Heart right ventricle (tissue), 16 donors: ENCODE results near the gene SCAMP2. TPM values are rescaled to one million over a fixed set of nuclear protein-coding genes. Genes with fewer than 3 reads are reported as not detected.

Experiments used
- ATAC-seq, 8 donors: fragments of 200-7000 bp; cut with Tn5 transposase; one replicate each; pipeline ENCODE4 v1.9.1; 2020; ENCODE audit warnings: mild to moderate bottlenecking in 8 of 8, moderate library complexity in 8 of 8, moderate number of reproducible peaks in 1 of 8
- DNase-seq, 2 donors: peaks; one replicate each; pipeline ENCODE4 v3.0.0-alpha.2; 2020
- H3K27ac ChIP-seq, 10 donors: fragments of 200-600 bp; sonication (generic) in 2 of 10; one replicate each; pipeline versions ENCODE4 v1.5.0 to v1.8.0; 2020 to 2022; ENCODE audit warnings: mild to moderate bottlenecking in 3 of 10
- H3K27me3 ChIP-seq, 7 donors: fragments of 200-600 bp; one replicate each; pipeline ENCODE4 v1.8.0; 2021 to 2022; ENCODE audit warnings: mild to moderate bottlenecking in 2 of 7
- H3K36me3 ChIP-seq, 9 donors: fragments of 200-600 bp; sonication (generic) in 1 of 9; one replicate each; pipeline versions ENCODE4 v1.5.0 to v1.8.0; 2020 to 2022; ENCODE audit warnings: mild to moderate bottlenecking in 2 of 9
- H3K4me1 ChIP-seq, 9 donors: fragments of 200-600 bp; sonication (generic) in 1 of 9; one replicate each; pipeline versions ENCODE4 v1.5.0 to v1.8.0; 2020 to 2022; ENCODE audit warnings: mild to moderate bottlenecking in 4 of 9
- H3K4me3 ChIP-seq, 10 donors: fragments of 200-600 bp; sonication (generic) in 2 of 10; one replicate each; pipeline versions ENCODE4 v1.5.0 to v1.8.0; 2020 to 2022; ENCODE audit warnings: mild to moderate bottlenecking in 7 of 10, moderate library complexity in 2 of 10
- H3K9me3 ChIP-seq, 11 donors: fragments of 200-600 bp in 10 of 11; sonication (generic) in 2 of 11; one replicate each; pipeline versions ENCODE4 v1.5.0 to v1.8.0; 2013 to 2022; ENCODE audit warnings: mild to moderate bottlenecking in 2 of 11, control low read depth in 1 of 11, moderate library complexity in 1 of 11
- WGBS, 2 donors: extraction: QIAGEN DNeasy Blood & Tissue Kit; methylation state at CpG; one replicate each; pipeline ENCODE4 v1.1.7; 2013; ENCODE audit warnings: inconsistent platforms in 1 of 2; 5-methylcytosine and 5-hydroxymethylcytosine counted together
- intact Hi-C, 10 donors: fragments of 100-400 bp; cut with DNase I; formaldehyde crosslinking; loops; one replicate each; pipeline versions ENCODE4 v1.11.1 to v1.14.2; 2022
- polyA plus RNA-seq, 2 donors: library from polyadenylated mRNA; stranded (reverse); fragments of 200-250 nt; gene quantifications; one replicate each; pipeline ENCODE4 v1.2.3, GENCODE V29; 2013
- total RNA-seq, 10 donors: library from RNA; stranded (reverse); fragmentation: NEBNext Ultra II Directional in 3 of 10; extraction: Animal tissue kit (Norgen Biotek cat#: 25700) in 3 of 10; gene quantifications; one replicate each; pipeline versions ENCODE4 v1.2.1 to v1.2.4, GENCODE V29; 2021 to 2023
- TF ChIP-seq, protein P1 (sequence below), 9 donors: fragments of 200-600 bp; sonication (generic) in 2 of 9; IDR thresholded peaks; one replicate each; pipeline versions ENCODE4 v1.5.0 to v1.8.0; 2021 to 2022; ENCODE audit warnings: antibody characterized with exemption in 9 of 9, mild to moderate bottlenecking in 5 of 9, moderate library complexity in 1 of 9
- donor health status: Arrhythmogenic right ventricular cardiomyopathy.
- donor health status: ischemic (EF 13 %, LVEDD 7.1; RV severe dilation, severe dysfunction).
- donor health status: healthy with polysubstance abuse.
- donor health status: DM: no; HTN: yes; CAD: no.
- donor health status: DM: no; HTN: no; CAD: no.
- donor health status: ischemic (EF 25% LVEDD 6.9; RV normal size, moderate dysfunction).
- donor health status: ischemic (EF 25% LVEDD 5.7; RV mildly dilated, moderate dysfunction).
- donor health status: healthy.
- donor health status: DM: yes; HTN: yes; CAD: no.
- donor health status: Ischemic cardiomyopathy.
- donor health status: ischemic (EF 35%, LVEDD 5.7; RV mildly dilated, moderate dysfunction).
- donor health status: nonischemic (EF 11% LVEDD 7.7; RV severe dilation, severe dysfunction).
- donor health status: DM: yes; HTN: yes; CAD: no.
- donor health status: PGD.
- donor health status: ischemic (EF 29% LVEDD 5.4; RV normal size, mild dysfunction).
- donor health status: nonischemic (EF 23%, LVEDD 6.1; RV moderate dilation, normal function).

SCAMP2 gene
- total and polyA plus RNA-seq, 12 donors = 28.0 to 76.7 (median 39.1) TPM

DNA sequence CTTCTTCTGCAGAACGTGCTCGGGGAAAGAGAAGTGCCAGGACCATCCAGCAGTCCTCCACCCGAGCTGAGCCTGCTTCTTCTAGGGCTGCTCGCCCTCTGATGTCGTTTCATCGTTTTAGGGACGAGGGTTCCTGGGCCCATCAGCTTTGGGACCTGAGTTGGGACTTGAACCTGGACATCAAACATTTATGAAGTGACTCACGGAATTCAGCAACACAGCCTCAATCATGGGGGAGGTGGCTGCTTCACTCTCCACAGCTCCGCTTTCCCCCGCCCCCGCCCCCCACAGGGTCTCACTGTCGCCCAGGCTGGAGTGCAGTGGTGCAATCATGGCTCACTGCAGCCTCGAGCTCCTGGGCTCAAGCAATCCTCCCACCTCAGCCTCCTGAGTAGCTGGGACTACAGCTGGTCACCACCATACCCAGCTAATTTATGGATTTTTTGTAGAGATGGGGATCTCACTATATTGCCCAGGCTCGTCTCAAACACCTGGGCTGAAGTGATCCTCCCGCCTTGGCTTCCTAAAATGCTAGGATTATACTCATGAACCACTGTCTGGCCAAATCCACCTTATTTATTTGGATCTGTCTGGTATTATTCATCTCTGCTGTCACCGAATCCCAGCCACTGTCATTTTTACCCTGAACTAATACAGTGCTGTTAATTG is 725 bp upstream of the SCAMP2 start:
- peak overlapping the region; percentile 57 to 94 (median 68) for H3K4me3 ChIP-seq
- 36 to 38% methylated on average over 16 of the region's 16 CpGs for WGBS, 2 donors
- DNase-seq (peak in 1 of 2 donors; percentile 26), ATAC-seq (peak in 4 of 8 donors; percentile 2 to 29 (median 16))
- peaks cover 12 to 46% (median 43%) of the 10 kb centered on the region in 9 donors for H3K4me1 ChIP-seq
- H3K36me3 ChIP-seq = peaks cover 0 to under 1% (median 0%) of the 10 kb centered on the region in 9 donors
- intact Hi-C loops = no loop called here
- no peaks in the 10 kb centered on the region for H3K27me3 ChIP-seq
- peak overlapping the region; percentile 62 to 97 (median 94) for H3K27ac ChIP-seq
- H3K9me3 ChIP-seq = no peaks in the 10 kb centered on the region
- TF ChIP-seq, protein P1, sequence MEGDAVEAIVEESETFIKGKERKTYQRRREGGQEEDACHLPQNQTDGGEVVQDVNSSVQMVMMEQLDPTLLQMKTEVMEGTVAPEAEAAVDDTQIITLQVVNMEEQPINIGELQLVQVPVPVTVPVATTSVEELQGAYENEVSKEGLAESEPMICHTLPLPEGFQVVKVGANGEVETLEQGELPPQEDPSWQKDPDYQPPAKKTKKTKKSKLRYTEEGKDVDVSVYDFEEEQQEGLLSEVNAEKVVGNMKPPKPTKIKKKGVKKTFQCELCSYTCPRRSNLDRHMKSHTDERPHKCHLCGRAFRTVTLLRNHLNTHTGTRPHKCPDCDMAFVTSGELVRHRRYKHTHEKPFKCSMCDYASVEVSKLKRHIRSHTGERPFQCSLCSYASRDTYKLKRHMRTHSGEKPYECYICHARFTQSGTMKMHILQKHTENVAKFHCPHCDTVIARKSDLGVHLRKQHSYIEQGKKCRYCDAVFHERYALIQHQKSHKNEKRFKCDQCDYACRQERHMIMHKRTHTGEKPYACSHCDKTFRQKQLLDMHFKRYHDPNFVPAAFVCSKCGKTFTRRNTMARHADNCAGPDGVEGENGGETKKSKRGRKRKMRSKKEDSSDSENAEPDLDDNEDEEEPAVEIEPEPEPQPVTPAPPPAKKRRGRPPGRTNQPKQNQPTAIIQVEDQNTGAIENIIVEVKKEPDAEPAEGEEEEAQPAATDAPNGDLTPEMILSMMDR (IDR thresholded peaks at IDR 0.05) = no peak

DNA sequence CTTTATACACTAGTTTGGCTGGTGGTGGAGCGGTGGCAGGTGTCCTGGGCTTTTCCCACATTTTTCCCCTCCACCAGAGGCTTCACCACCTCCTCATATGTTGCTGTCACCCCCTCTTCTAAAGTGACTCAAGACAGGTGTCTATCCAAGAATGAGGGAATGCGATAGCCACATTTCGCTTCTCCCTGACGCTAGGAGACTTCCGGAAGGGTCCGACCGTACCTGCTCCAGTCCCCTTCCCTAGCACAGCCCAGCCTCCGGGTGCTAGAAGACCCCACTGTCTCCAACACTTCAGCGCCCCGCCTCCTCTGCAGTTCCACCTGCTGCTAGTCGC is 496 bp downstream of the SCAMP2 start:
- TF ChIP-seq, protein P1 (IDR thresholded peaks at IDR 0.05) = no peak
- peak overlapping the region; percentile 57 to 94 (median 68) for H3K4me3 ChIP-seq
- no peaks in the 10 kb centered on the region for H3K9me3 ChIP-seq
- ATAC-seq (no peak), DNase-seq (no peak)
- 1 to 2% methylated on average over 11 of the region's 11 CpGs for WGBS, 2 donors
- H3K27ac ChIP-seq = peak overlapping the region; percentile 62 to 97 (median 94)
- peaks cover 17 to 58% (median 55%) of the 10 kb centered on the region in 9 donors for H3K4me1 ChIP-seq
- intact Hi-C loops = no loop called here
- no peaks in the 10 kb centered on the region for H3K27me3 ChIP-seq
- peaks cover 0 to 9% (median 0%) of the 10 kb centered on the region in 9 donors for H3K36me3 ChIP-seq

DNA sequence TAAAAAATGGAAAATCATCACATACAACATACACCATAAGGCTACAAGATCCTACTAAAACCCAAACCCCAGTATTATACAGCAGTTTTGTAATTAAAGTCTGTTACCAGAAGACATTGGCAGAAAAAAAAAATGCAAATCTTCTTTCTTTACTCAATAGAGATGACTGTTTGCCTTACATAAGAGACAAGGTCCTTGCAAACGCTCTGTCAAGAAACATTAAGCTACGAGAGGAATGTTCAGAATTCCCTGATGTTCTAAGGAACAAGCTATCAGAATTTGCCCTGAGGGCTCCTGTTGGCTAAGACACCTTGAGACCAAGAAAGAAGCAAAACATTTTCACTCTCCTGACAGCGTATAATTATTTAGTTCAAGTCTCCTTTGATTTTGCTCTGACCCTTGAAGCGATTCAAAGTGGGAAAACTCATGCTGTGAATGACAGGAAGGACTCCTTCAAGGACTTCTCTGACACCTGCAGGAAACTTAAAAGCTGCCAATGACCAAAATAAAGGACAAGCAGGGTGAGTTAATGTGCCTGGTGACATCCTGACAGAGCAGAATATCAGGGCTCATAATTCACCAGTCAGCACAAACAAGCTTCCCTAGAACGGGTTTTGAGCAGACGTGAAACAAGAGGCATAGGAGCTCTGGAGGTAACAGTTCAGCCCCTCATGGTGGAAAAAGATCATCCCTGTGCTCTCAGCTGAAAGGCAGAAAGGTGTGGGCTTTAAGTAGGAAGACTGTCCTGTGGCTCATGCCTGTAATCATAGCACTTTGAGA is 2.5 kb downstream of the SCAMP2 start:
- intact Hi-C loops = no loop called here
- TF ChIP-seq, protein P1 (IDR thresholded peaks at IDR 0.05) = no peak
- peak overlapping the region in 5 of 10 donors; percentile 1 to 64 (median 16) for H3K4me3 ChIP-seq
- H3K36me3 ChIP-seq = peaks cover 0 to 13% (median 0%) of the 10 kb centered on the region in 9 donors
- H3K4me1 ChIP-seq = peaks cover 21 to 79% (median 72%) of the 10 kb centered on the region in 9 donors
- no peaks in the 10 kb centered on the region for H3K27me3 ChIP-seq
- H3K27ac ChIP-seq = peak overlapping the region in 9 of 10 donors; percentile 65 to 94 (median 78)
- DNase-seq = no peak
- no peaks in the 10 kb centered on the region for H3K9me3 ChIP-seq
- 30 to 33% methylated on average over 6 of the region's 6 CpGs for WGBS, 2 donors
- no peak for ATAC-seq

DNA sequence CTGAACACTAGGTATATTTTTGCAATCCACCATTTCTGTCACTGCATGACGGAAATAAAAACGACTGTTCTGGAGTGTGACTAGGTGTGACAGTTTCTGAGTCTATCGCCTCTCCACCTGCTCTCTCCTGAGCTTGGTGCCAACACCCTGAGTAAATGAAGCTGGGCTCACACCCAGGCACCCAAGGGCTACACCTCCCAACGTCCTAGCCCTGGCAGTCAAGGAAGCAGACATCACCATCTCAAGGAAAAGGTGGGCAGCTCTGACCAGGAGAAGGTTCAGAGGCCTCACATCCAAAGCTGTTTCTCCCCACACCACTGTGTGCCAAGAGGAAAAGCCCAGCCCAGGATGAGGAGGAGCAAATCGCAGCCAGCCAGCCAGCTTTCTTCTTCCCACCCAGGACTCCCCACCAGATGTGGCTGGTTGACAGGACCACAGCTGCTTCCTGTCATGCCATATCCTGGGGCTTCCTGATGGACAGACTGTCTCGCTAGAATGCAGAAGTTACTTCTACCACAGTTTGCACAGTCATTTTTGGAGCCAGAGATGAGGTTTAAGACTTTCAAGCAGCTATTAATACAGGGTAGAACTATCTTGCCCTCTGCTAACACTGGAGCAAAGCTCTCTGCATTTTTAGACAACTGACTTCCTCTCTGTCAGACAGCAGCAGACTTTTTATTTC is 3.3 kb downstream of the SCAMP2 start:
- ATAC-seq (peak; percentile 16 to 60 (median 38)), DNase-seq (peak; percentile 59 to 81)
- Histone ChIP-seq H3K27me3 (no peaks in the 10 kb centered on the region), H3K36me3 (peaks cover 0 to 13% (median 0%) of the 10 kb centered on the region in 9 donors), H3K4me3 (peak overlapping the region in 4 of 10 donors; percentile 9 to 21 (median 16)), H3K4me1 (peaks cover 21 to 84% (median 74%) of the 10 kb centered on the region in 9 donors), H3K9me3 (no peaks in the 10 kb centered on the region), H3K27ac (peak overlapping the region; percentile 47 to 94 (median 76))
- TF ChIP-seq, protein P1 (IDR thresholded peaks at IDR 0.05) = no peak
- intact Hi-C loops = loop anchor here in 1 of 10 donors (2.0 kb wide), 1 partner anchor 25 kb away; no protein-coding TSS in a partner anchor
- 20 to 21% methylated on average over 6 of the region's 6 CpGs for WGBS, 2 donors
